Measurements from ENCODE around the gene FBXO27.
A peak's percentile ranks its signal among the peaks of the same experiment; 100 is the strongest.

FBXO27 gene, protein sequence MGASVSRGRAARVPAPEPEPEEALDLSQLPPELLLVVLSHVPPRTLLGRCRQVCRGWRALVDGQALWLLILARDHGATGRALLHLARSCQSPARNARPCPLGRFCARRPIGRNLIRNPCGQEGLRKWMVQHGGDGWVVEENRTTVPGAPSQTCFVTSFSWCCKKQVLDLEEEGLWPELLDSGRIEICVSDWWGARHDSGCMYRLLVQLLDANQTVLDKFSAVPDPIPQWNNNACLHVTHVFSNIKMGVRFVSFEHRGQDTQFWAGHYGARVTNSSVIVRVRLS

DNA sequence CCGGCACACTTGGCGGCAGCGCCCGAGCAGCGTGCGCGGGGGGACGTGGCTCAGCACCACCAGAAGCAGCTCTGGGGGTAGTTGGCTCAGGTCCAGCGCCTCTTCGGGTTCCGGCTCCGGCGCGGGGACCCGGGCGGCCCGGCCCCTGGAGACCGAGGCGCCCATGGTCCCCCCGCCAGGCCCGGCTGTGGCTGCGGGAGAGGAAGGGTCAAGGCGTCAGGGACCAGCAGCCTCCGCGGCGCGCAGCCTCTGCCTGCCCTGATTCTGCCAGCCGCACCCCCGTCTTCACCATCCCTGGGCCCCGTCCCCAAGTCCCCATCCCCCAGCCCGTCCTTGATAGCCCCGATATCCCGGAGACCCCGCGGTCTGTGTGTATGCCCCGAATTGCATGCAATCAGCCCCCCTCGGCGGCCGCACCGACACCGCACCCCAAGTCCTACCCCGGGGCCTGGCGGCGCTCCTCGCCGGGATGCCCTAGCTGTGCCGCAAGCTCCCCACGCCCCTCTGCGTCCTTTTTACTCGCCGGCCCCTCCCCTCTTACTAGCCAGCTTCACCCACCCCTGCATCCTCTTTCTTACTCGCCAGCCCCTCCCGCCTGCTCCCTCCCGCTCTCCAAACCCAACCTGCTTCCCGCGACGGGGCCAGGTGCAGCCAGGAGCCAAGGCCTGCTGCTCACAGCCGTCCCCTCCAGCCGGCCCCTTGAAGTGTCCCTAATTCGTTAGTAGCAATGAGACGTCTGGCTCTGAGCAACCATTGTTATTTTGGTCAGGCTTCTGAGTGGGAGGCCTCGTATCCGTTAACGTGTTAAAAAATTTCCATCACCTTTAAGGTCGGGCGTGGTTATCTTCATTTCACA is at the start of gene FBXO27:
TSS of gene FBXO27 (minus strand) at position 487 of the 856 bp plus-strand sequence. CDS start at position 165, 322 bp downstream.
- TF ChIP-seq, protein P1, sequence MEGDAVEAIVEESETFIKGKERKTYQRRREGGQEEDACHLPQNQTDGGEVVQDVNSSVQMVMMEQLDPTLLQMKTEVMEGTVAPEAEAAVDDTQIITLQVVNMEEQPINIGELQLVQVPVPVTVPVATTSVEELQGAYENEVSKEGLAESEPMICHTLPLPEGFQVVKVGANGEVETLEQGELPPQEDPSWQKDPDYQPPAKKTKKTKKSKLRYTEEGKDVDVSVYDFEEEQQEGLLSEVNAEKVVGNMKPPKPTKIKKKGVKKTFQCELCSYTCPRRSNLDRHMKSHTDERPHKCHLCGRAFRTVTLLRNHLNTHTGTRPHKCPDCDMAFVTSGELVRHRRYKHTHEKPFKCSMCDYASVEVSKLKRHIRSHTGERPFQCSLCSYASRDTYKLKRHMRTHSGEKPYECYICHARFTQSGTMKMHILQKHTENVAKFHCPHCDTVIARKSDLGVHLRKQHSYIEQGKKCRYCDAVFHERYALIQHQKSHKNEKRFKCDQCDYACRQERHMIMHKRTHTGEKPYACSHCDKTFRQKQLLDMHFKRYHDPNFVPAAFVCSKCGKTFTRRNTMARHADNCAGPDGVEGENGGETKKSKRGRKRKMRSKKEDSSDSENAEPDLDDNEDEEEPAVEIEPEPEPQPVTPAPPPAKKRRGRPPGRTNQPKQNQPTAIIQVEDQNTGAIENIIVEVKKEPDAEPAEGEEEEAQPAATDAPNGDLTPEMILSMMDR (IDR thresholded peaks at IDR 0.05; ENCODE audit: low read length), result no peak
- TF ChIP-seq EZH2phosphoT487 (IDR thresholded peaks at IDR 0.05; ENCODE audit: low read length) (no peak), EZH2 (optimal IDR thresholded peaks at IDR 0.05; ENCODE audit: low read depth, low read length) (no peak)
- peak within 1 kb of the TSS; percentile 64 for H3K4me3 ChIP-seq (ENCODE audit: low read length)
- no peak within 1 kb of the TSS for H3K27ac ChIP-seq (ENCODE audit: low read length)
- H3F3A ChIP-seq (ENCODE audit: insufficient read depth, low read length), result no peaks in the 10 kb centered on the region
- H3K4me1 ChIP-seq (ENCODE audit: low read length), result no peaks in the 10 kb centered on the region
- H3K9me3 ChIP-seq (replicated peaks; ENCODE audit: insufficient read depth, low read length), result no peaks in the 10 kb centered on the region
- no peaks in the 10 kb centered on the region for H3K9me2 ChIP-seq (replicated peaks; ENCODE audit: insufficient read depth, low read length)
- peak within 1 kb of the TSS; percentile 13; the same call in 1 of the 2 replicates for H3K9ac ChIP-seq (ENCODE audit: low read length)
- DNase-seq, result no peak
- peaks cover 48% of the 10 kb centered on the region for H3K27me3 ChIP-seq (replicated peaks; ENCODE audit: insufficient read depth, low read length)
- H3K79me2 ChIP-seq (ENCODE audit: low read length), result no peaks in the 10 kb centered on the region
- H2AFZ ChIP-seq (ENCODE audit: low read length), result peak within 1 kb of the TSS; percentile 75
- H4K20me1 ChIP-seq (ENCODE audit: insufficient read depth, low read length), result no peaks in the 10 kb centered on the region
- no peaks in the 10 kb centered on the region for H3K36me3 ChIP-seq (replicated peaks; ENCODE audit: insufficient read depth, low read length)
- peak within 1 kb of the TSS; percentile 60 for H3K4me2 ChIP-seq (ENCODE audit: low read depth, low read length)

DNA sequence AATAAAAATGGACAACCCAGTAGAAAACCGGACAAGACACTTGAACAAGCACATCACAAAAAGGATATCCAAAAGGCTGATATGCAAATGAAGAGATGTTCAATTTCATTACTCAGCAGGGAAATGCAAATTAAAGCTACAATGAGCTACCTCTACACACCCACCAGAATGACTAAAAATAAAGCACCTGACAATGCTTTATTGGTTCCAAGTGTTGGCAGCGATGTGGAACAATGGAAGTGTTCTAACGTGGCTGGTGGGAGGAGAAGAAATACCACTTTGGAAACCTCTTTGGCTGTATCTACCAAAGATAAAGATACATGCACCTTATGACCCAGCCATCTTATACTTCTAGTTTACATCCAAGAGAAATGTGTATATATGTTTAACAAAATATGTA is 48.1 kb upstream of the FBXO27 start:
- no peak overlapping the region for H3K4me2 ChIP-seq (ENCODE audit: low read depth, low read length)
- H4K20me1 ChIP-seq (ENCODE audit: insufficient read depth, low read length), result no peaks in the 10 kb centered on the region
- H3K4me3 ChIP-seq (ENCODE audit: low read length), result no peak overlapping the region
- H3F3A ChIP-seq (ENCODE audit: insufficient read depth, low read length), result no peaks in the 10 kb centered on the region
- no peak overlapping the region for H3K9ac ChIP-seq (ENCODE audit: low read length)
- DNase-seq, result no peak
- no peak overlapping the region for H3K27ac ChIP-seq (ENCODE audit: low read length)
- H2AFZ ChIP-seq (ENCODE audit: low read length), result no peak overlapping the region
- no peaks in the 10 kb centered on the region for H3K9me2 ChIP-seq (replicated peaks; ENCODE audit: insufficient read depth, low read length)
- peaks cover 68% of the 10 kb centered on the region for H3K27me3 ChIP-seq (replicated peaks; ENCODE audit: insufficient read depth, low read length)
- no peaks in the 10 kb centered on the region for H3K4me1 ChIP-seq (ENCODE audit: low read length)
- H3K9me3 ChIP-seq (replicated peaks; ENCODE audit: insufficient read depth, low read length), result no peaks in the 10 kb centered on the region
- H3K36me3 ChIP-seq (replicated peaks; ENCODE audit: insufficient read depth, low read length), result no peaks in the 10 kb centered on the region
- TF ChIP-seq, protein P1 (IDR thresholded peaks at IDR 0.05; ENCODE audit: low read length), result no peak
- no peak for TF ChIP-seq EZH2phosphoT487 (IDR thresholded peaks at IDR 0.05; ENCODE audit: low read length)
- no peak for TF ChIP-seq EZH2 (optimal IDR thresholded peaks at IDR 0.05; ENCODE audit: low read depth, low read length)
- no peaks in the 10 kb centered on the region for H3K79me2 ChIP-seq (ENCODE audit: low read length)

DNA sequence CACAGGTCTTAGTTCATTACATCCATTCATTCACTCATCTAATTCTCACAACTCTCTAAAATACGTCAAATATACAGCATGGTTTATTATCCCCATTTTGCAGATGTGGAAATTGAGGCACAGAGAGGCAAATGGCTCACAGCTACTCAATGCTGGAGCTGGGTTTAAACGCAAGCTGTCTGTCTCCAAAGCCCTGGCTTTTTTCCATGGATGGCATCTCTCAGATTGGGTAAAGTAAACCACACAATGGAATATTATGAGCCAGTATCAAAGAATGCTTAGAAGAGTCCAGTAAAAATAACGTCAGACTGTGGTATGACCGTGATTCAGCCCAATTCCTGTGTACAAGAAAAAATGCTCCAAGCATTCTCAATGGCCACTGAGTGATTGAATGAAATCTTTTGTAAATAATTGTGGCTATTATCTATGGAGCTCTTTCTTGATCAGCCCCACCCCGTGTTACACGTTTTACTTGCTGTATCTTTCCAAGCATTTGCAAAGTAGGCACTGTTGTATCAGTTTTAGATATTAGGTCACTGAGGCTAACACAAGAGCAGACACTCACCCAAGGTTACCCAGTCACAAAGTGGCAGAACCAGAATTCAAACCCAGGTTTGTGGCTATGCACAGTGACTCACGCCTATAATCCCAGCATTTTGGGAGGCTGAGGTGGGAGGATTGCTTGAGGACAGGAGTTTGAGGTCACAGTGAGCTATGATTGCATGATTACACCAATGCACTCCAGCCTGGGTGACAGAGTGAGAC is 46.3 kb upstream of the FBXO27 start:
- no peaks in the 10 kb centered on the region for H3K79me2 ChIP-seq (ENCODE audit: low read length)
- no peak overlapping the region for H3K4me3 ChIP-seq (ENCODE audit: low read length)
- H3K27me3 ChIP-seq (replicated peaks; ENCODE audit: insufficient read depth, low read length), result peaks cover 52% of the 10 kb centered on the region
- H3K9me3 ChIP-seq (replicated peaks; ENCODE audit: insufficient read depth, low read length), result no peaks in the 10 kb centered on the region
- no peak overlapping the region for H2AFZ ChIP-seq (ENCODE audit: low read length)
- H3K4me1 ChIP-seq (ENCODE audit: low read length), result peaks cover 3% of the 10 kb centered on the region; the same call in 1 of the 2 replicates
- TF ChIP-seq EZH2phosphoT487 (IDR thresholded peaks at IDR 0.05; ENCODE audit: low read length) (no peak), EZH2 (optimal IDR thresholded peaks at IDR 0.05; ENCODE audit: low read depth, low read length) (no peak)
- TF ChIP-seq, protein P1 (IDR thresholded peaks at IDR 0.05; ENCODE audit: low read length), result no peak
- H3K9me2 ChIP-seq (replicated peaks; ENCODE audit: insufficient read depth, low read length), result no peaks in the 10 kb centered on the region
- no peak for DNase-seq
- no peak overlapping the region for H3K9ac ChIP-seq (ENCODE audit: low read length)
- H3K36me3 ChIP-seq (replicated peaks; ENCODE audit: insufficient read depth, low read length), result no peaks in the 10 kb centered on the region
- H3F3A ChIP-seq (ENCODE audit: insufficient read depth, low read length), result no peaks in the 10 kb centered on the region
- no peaks in the 10 kb centered on the region for H4K20me1 ChIP-seq (ENCODE audit: insufficient read depth, low read length)
- no peak overlapping the region for H3K27ac ChIP-seq (ENCODE audit: low read length)
- no peak overlapping the region for H3K4me2 ChIP-seq (ENCODE audit: low read depth, low read length)

All from MM.1S (cell line).